GM12864 (cell line): ENCODE results near the gene SYTL5.

Experiments
- DNase-seq: peaks from one replicate; pipeline ENCODE4 v3.0.0-alpha.2; 2011; ENCODE audit warnings: low read depth
- H3K4me3 ChIP-seq: 2 replicates; pipeline ENCODE4 v1.5.1; 2011; ENCODE audit warnings: mild to moderate bottlenecking, low read depth, low read length, control low read depth
- TF ChIP-seq, protein P1 (sequence below): IDR thresholded peaks from 2 replicates; pipeline ENCODE4 v1.5.1; 2011; ENCODE audit warnings: low read depth, mild to moderate bottlenecking, moderate library complexity, low read length, control low read depth, inconsistent platforms; ENCODE audit errors: missing control alignments

The SYTL5 gene

DNA sequence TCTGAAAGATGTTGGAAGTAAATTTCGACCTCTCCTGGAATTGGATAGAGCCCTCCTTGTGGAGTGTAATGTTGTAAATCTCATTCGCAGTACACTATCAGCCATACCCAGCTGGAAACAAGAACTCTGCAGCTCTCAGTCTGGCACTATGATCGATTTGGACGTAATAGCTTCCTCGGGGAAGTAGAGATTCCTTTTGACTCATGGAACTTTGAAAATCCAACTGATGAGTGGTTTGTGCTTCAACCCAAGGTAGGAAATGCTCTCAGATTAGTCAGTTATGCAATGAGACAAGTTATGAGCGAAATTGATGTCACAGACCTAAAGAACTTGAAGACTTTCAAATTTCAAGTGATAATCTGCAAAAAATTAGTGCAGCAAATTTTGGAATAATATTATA is 103.9 kb downstream of the SYTL5 start:
- TF ChIP-seq, protein P1, sequence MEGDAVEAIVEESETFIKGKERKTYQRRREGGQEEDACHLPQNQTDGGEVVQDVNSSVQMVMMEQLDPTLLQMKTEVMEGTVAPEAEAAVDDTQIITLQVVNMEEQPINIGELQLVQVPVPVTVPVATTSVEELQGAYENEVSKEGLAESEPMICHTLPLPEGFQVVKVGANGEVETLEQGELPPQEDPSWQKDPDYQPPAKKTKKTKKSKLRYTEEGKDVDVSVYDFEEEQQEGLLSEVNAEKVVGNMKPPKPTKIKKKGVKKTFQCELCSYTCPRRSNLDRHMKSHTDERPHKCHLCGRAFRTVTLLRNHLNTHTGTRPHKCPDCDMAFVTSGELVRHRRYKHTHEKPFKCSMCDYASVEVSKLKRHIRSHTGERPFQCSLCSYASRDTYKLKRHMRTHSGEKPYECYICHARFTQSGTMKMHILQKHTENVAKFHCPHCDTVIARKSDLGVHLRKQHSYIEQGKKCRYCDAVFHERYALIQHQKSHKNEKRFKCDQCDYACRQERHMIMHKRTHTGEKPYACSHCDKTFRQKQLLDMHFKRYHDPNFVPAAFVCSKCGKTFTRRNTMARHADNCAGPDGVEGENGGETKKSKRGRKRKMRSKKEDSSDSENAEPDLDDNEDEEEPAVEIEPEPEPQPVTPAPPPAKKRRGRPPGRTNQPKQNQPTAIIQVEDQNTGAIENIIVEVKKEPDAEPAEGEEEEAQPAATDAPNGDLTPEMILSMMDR, result no peak
- no peak for DNase-seq

DNA sequence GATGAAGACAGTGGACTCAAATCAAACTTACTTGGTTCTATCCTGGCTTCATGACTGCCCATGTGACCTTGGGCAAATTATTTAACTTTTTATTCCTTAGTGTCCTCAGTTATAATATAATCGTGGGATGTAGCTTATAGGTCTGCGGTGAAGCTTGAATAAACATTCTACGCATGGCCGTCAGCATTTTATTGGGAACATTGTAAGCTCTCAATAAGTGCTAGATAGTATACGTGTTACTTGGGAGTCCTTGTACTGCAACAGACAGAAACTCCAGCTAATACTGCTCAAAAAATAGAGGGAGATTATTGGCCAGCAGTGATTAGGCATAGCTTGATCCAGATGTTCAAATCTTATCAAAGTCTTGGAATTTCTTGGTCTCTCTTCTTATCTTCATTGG is 104.8 kb downstream of the SYTL5 start:
- H3K4me3 ChIP-seq, result no peak overlapping the region
- DNase-seq, result no peak
- TF ChIP-seq, protein P1, result no peak

More for the DNA sequence above, 103.9 kb downstream of the SYTL5 start:
- no peak overlapping the region for H3K4me3 ChIP-seq

DNA sequence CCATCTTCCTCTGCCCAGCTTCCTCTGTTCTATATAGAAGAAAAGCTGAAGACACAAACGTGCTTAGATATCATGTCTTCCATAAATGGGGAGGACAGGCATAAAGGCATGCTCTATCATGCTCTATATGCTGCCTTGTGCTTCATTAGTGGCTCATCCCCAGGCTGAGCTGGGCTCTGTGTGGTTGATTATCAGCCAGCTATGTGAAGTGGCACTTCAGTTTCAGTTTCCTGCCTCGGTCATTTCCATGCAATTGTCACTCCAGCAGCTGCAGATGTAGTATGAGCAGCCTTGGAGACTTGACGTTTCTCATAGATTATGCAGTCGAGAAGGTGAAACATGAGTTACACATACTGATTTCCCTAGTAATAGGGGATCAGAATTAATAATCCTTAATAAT is 106.2 kb downstream of the SYTL5 start:
- DNase-seq, result no peak
- TF ChIP-seq, protein P1, result no peak
- no peak overlapping the region for H3K4me3 ChIP-seq

DNA sequence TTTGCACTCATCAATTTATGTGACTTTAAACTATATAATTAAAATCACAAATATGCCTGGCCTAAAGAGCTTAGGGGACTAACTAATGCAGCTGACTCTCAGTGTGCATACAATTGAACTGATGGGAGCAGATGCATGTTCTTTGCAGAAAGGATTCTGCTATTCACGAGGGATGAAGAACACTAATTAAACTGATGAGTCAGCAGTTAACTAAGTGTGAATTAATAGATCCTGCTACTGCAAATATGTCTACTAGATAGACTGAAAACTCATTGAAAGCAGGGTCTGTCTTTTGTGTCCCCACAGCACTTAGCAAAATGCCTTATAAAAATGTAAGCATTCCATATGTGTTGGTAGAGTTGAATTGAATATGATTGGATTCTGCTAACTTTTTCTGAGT is 110.4 kb downstream of the SYTL5 start:
- H3K4me3 ChIP-seq, result no peak overlapping the region
- DNase-seq, result no peak
- TF ChIP-seq, protein P1, result no peak

DNA sequence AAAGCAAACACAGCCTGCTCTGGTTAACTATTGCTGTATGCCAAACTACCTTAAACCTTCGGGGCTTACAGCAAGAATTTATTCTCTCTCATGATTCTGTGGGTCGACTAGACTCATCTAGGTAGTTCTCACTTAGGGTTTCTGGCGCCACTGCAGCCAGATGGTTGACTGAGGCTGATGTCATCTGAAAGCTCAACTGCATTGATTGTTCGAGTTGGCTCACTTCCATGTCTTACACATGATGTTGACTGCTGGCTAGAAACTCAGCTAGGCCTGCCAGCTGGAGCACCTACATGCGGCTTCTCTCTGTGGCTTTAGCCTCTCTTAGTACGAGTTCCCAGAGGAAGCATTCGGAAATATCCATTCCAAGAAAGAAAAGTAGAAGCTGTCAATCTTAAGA is 111.1 kb downstream of the SYTL5 start:
- TF ChIP-seq, protein P1, result no peak
- no peak for DNase-seq
- no peak overlapping the region for H3K4me3 ChIP-seq

DNA sequence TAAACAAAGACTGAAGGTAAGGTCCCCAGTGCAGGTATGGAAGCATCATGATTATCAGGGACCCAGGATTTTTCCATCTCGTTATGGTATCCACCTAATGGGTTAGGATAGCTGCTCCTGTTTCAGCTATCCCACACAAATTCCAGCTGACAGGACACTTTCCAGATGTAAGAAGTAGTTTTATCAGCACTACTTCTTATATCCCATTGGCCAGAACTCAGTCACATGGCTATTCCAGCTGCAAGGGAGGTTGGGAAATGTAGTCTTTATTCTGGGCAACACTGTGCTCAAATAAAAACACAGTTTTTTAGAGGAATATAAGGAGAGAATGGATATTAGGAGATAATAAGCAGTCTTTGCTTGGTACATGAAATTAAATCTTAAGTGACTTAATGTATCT is 117.6 kb downstream of the SYTL5 start:
- no peak overlapping the region for H3K4me3 ChIP-seq
- DNase-seq, result no peak
- TF ChIP-seq, protein P1, result no peak

DNA sequence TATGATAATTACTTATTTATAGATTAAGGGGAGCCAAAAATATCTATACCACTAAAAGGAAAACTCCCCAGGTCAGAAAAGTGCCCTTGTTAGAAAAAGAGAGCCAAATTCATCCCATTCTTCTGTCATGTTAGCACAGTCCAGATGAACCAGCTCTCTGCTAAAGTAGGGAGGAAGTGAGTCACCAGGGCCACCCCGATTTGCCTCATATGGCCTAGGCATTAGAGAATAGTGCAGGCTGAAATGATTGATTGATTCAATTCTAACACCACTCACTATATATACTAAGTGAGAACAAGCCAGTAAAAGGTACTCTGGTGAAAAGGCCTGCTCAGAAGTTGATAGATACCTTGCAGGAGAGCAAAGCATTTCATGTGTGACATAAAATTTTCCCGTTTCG is 119.8 kb downstream of the SYTL5 start:
- no peak for DNase-seq
- no peak overlapping the region for H3K4me3 ChIP-seq
- TF ChIP-seq, protein P1, result no peak
